ENCODE measurements around the gene HMBS.

Gene HMBS

GRCh38 chr11:119046489-119046888 lies 38.2 kb upstream of the HMBS start:
- Histone ChIP-seq H3K4me3 (no peak overlapping the region), H3K36me3 (peaks cover 59 to 70% (median 64%) of the 10 kb centered on the region in 3 donors), H3K27me3 (no peaks in the 10 kb centered on the region), H3K27ac (no peak overlapping the region), H3K4me1 (no peaks in the 10 kb centered on the region), H3K9me3 (no peaks in the 10 kb centered on the region)
- TF ChIP-seq, protein P1, sequence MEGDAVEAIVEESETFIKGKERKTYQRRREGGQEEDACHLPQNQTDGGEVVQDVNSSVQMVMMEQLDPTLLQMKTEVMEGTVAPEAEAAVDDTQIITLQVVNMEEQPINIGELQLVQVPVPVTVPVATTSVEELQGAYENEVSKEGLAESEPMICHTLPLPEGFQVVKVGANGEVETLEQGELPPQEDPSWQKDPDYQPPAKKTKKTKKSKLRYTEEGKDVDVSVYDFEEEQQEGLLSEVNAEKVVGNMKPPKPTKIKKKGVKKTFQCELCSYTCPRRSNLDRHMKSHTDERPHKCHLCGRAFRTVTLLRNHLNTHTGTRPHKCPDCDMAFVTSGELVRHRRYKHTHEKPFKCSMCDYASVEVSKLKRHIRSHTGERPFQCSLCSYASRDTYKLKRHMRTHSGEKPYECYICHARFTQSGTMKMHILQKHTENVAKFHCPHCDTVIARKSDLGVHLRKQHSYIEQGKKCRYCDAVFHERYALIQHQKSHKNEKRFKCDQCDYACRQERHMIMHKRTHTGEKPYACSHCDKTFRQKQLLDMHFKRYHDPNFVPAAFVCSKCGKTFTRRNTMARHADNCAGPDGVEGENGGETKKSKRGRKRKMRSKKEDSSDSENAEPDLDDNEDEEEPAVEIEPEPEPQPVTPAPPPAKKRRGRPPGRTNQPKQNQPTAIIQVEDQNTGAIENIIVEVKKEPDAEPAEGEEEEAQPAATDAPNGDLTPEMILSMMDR (IDR thresholded peaks at IDR 0.05), result no peak
- no peak for DNase-seq
- intact Hi-C loops (cut with DNase I; ENCODE audit: low total_unique reads), result loop anchor here (5.0 kb wide), 1 partner anchor 374 kb away; no protein-coding TSS in a partner anchor

- H3K9me3 ChIP-seq, result no peaks in the 10 kb centered on the region
- H3K4me1 ChIP-seq, result no peaks in the 10 kb centered on the region
- intact Hi-C loops (cut with DNase I; ENCODE audit: low total_unique reads), result loop anchor here (5.0 kb wide), 1 partner anchor 375 kb away; no protein-coding TSS in a partner anchor
- no peaks in the 10 kb centered on the region for H3K27me3 ChIP-seq
- no peak overlapping the region for H3K4me3 ChIP-seq
- no peak for DNase-seq
- H3K36me3 ChIP-seq, result peaks cover 66 to 77% (median 71%) of the 10 kb centered on the region in 3 donors
- H3K27ac ChIP-seq, result no peak overlapping the region
- TF ChIP-seq, protein P1 (IDR thresholded peaks at IDR 0.05), result no peak
Measured at GRCh38 chr11:119047205-119047604, 37.5 kb upstream of the HMBS start.

DNA sequence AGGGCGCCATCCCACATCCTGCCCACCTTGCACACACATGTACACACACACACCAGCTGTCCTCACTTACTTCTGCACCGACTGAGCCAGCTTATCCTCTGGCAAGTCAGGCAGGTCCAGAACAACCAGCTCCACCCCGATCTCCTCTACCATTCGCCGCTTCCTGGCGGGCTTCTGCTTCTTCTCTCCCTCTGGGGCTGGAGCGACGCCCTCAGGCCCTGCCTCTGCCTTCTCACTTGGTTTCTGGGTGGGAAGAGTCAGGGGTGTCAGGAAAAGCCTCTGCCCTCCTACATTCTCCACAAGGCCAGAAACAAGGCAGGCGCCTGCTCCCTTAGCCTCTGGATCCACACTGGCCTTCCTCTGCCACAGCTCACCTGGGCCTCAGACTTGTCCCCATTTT lies 36.0 kb upstream of the HMBS start:
- Histone ChIP-seq H3K9me3 (no peaks in the 10 kb centered on the region), H3K4me1 (no peaks in the 10 kb centered on the region), H3K27me3 (no peaks in the 10 kb centered on the region), H3K4me3 (no peak overlapping the region), H3K36me3 (peaks cover 79 to 91% (median 85%) of the 10 kb centered on the region in 3 donors), H3K27ac (no peak overlapping the region)
- no peak for DNase-seq
- TF ChIP-seq, protein P1 (IDR thresholded peaks at IDR 0.05), result no peak
- intact Hi-C loops (cut with DNase I; ENCODE audit: low total_unique reads), result loop anchor here (5.0 kb wide), 1 partner anchor 376 kb away; no protein-coding TSS in a partner anchor

DNA sequence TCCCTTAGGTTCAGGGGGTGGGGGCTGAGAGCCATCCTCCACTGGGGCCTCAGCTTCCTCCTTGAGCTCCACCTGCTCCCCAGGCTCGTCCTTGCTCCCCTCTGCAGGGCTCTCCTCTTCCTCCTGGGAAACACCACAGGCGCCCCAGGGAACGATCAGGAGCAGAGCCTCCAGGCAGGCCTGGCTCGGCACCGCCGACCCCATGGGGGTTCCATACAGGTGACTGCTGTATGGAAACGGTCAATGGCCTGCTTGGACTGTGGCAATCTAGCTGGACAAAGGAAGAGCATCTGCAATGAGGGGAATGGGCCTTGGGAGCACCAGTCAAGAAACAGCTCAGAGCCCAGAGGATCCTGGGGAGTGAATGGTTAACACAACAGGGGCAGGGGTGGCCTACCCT lies 35.6 kb upstream of the HMBS start:
- intact Hi-C loops (cut with DNase I; ENCODE audit: low total_unique reads), result loop anchor here (5.0 kb wide), 1 partner anchor 377 kb away; no protein-coding TSS in a partner anchor
- H3K27ac ChIP-seq, result no peak overlapping the region
- no peaks in the 10 kb centered on the region for H3K27me3 ChIP-seq
- no peak for DNase-seq
- H3K4me3 ChIP-seq, result no peak overlapping the region
- TF ChIP-seq, protein P1 (IDR thresholded peaks at IDR 0.05), result no peak
- peaks cover 79 to 96% (median 85%) of the 10 kb centered on the region in 3 donors for H3K36me3 ChIP-seq
- no peaks in the 10 kb centered on the region for H3K9me3 ChIP-seq
- H3K4me1 ChIP-seq, result no peaks in the 10 kb centered on the region

GRCh38 chr11:119051440-119052162 lies 33.1 kb upstream of the HMBS start:
- intact Hi-C loops (cut with DNase I; ENCODE audit: low total_unique reads), result no loop called here

More at GRCh38 chr11:119051440-119052162, 33.1 kb upstream of the HMBS start:
- Histone ChIP-seq H3K27ac (no peak overlapping the region), H3K36me3 (peaks cover 68 to 86% (median 69%) of the 10 kb centered on the region in 3 donors), H3K4me3 (no peak overlapping the region), H3K27me3 (no peaks in the 10 kb centered on the region), H3K9me3 (no peaks in the 10 kb centered on the region), H3K4me1 (peaks cover 0 to 15% (median 13%) of the 10 kb centered on the region in 4 donors)
- TF ChIP-seq, protein P1 (IDR thresholded peaks at IDR 0.05), result no peak
- DNase-seq, result no peak
